GM18868 (cell line): ENCODE data around the gene C3orf52.

Experiments used
- ATAC-seq: cut with Tn5 transposase; IDR thresholded peaks from one replicate; pipeline ENCODE4 v1.9.1; 2021; ENCODE audit warnings: mild to moderate bottlenecking, moderate library complexity; ENCODE audit not compliant: unreplicated experiment

The C3orf52 gene

DNA sequence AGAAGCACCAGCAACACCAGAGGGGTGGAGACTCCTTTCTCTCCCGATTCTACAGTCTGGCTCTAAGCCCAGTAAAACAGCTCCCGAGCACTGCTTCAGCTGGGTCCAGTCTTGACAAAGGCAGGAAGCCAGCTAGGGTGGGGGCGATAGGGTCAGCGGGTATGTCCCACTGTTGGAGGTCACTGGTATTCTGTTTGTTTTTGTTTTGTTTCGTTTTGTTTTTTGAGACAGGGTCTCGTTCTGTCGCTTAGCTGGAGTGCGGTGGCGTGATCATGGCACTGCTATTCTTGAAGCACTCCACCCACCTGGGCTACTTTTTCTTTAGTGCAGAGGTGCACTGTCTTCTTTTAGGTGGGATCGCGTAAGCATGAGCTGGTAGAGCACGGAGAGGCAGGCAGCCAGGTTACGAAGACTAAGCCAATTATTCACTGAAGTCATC, 30.6 kb downstream of the C3orf52 start:
- ATAC-seq: no peak

DNA sequence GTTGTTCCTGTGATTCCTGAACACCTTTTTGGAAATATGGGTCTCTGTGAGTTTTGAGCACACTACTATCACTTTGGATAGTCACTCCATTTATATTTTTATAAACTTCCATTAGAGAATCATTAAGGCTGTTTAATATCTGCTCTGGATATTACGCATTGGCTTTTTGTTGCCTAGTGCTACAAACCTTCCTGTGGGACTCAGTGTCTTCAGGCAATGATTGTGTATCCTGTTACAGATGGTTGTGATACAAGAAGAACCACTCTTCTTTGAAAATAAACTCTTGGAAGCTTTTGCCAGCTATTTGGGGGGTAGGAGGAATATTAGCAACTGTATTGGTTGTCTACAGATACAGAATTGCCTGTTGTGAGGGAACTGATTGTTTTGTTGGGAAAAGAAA, 31.2 kb downstream of the C3orf52 start:
- ATAC-seq: no peak

DNA sequence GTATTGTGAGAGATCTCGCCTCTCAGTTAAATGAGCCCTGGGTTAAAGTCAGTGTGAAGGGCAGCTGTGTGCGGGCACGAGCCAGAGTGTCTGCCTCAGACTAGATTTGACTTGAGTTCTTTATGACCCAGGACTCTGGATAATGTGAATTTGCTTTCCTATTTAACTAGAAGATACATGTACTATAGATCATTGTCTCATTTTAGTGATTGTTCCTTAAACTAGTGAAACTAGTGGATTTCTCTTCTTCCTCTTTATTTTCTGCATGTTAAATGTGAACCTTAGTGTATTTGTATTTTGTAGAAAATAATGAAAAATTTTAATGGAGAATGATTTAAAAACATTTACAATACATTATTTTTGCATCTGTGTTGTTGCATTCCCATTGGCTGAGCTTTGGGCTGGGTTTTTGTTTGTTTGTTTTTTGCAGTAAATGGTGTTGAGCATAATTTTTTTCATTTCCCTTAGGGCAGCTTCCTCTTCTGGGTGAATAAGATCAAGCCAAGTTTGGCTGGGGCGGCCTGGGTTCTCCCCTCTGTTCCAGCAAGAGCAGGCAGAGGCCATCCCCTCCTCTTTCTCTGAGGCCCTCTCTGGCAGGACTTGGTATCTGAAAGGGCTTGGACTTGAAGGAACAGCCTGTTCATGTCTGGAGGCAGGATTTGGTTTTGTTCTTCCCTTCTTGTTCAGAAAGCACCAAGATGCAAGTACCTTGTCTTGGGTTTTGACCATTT, 31.8 kb downstream of the C3orf52 start:
- peak; percentile 26 for ATAC-seq

DNA sequence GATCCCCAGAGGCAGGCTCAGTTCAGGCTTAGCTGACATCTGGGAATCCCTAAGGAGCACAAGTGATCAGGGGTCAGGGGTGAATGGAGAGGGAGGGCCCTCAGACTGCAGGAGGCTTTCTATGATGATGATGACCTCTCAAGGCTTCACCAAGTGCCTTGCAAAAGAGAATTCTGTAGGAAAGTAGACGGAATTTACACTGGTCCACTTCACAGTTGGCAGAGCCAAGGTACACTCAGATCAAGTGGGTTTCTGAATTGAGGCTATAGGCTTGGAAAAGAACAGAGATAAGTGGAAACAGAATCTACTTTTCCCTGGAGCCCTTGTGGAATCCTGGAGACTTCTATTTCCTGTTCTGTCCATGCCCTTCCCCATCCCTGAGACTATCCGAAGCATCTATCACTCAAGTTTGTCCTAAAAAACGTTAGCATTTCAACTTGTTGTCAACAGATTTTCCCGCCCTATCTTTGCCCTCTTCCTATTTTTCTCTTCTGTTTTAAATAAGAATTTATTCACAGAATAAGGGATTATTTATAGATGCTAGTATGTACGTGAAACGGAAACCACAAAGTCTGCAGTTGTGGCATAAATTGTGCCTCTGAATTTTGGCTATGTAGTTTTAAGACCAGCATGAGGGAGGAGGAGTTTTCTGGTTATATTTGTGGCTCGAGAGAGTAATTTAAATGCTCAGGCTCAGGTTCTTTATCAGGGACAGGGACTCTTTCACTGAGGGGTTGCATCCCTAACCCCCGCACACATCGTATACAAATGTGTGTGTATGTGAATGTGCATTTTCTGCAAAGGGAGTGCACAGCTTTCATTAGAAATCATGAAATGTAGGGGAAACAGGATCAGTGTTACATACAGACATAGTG, 34.0 kb downstream of the C3orf52 start:
- ATAC-seq: no peak

DNA sequence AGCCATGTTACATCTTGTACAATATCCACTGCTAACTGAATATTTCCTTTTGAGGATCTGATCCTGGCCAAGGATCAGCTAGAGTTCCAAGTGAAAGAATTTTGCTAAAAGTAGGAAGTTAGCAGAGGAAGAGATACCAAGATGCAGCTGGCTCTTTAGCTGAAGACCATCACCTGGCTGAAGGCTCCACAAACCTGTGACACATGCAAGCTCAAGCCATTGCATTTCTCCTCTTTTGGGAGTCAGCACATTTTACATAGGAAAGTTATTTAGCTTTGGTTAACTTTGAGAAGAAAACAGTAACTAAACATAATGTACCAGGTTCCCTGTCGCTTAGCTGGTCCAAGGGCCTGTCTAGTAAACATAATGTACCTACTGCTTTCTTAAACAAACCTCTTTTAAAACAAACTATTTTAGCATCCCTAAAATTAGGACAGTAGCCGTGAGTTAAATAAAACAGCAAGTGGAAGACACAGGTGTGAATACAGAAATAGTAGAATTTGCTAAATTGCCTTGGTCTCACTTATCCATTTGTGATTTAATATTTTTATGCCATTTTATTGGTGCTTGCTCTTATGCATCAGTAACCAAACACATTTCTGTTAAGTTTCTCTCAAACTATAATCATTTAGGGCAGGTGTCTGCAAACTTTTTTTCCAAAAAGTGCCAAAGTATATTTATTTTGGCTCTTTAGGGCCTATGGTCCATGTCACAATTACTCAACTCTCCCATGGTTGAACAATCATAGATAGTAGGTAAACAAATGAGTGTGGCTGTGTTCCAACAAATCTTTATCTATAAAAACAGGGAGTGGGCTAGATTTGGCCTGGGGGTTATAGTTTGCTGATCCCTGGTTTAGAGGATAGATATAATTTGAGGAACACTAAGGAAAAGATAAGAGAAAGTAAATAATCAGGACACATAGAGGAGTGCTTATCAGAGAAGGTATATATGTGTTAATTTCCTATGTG, 35.7 kb downstream of the C3orf52 start:
- no peak for ATAC-seq

DNA sequence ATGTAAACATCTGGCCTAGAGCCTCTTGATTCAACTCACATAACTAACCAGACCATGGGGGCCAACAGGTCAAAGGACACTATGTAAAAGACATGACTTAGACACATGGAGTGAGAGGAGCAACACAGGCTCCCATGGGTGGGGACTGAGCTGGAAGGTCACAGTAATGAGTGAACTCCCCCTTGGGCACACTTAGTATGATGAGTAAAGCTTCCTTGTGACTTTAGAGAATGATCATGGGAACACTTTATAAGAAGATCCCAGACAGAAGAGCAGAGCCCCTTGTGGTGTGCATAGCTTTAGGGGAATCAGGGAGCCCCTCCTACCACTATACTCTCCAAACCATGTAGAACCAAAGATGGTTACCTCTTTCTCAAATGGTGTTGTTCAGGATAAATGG, 36.7 kb downstream of the C3orf52 start:
- no peak for ATAC-seq

DNA sequence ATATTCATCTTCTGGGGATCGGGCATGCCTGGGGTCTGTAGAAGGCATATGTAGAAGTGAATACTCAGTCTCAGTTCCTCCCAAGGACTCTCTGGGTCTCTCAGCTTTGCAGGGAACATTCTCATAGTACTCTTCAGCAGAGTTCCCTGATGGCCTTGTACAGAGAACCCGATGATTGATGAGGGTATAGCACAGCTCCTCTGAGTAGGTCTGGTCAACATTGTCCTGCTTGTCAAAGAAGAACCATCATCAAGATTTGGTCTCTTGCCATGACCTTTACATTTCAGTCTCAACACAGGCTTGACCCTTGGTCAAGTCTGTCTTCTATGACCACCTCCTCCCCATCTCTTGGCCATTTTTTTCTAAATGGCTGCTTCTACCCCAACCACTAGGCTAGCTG, 37.4 kb downstream of the C3orf52 start:
- peak; percentile 64 for ATAC-seq

DNA sequence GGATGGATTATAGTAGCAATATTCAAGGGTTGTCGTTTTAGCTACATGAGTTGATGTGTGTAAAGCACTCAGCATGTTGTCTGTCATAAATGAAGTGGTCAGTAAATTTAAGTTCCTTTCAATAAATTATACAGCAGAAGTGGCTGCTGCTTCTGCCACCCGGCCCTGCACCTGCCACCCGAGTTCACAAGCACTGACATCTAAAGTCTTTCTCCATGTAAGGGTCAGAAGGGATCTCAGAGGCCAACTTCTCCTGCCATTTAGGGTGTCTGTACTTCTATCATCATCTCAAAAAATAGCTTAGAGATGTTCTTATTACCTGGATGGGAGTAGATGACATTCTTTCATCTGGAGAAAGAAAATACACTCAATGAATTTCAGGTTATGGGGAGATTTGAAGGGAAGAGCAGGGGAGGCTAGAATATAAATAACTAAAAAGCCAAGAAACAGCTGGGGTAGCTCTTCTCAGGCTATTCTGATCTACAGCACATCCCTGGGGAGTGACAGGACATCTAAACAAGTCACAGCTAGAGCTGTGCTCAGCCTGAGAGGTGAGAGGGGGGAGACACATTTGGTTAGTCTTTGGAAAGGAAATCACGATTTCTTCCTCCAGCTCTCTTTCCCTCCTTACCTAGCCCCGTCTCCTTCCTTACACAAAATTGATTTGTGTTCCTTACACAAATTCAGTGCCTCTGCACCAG, 38.9 kb downstream of the C3orf52 start:
- ATAC-seq: no peak

DNA sequence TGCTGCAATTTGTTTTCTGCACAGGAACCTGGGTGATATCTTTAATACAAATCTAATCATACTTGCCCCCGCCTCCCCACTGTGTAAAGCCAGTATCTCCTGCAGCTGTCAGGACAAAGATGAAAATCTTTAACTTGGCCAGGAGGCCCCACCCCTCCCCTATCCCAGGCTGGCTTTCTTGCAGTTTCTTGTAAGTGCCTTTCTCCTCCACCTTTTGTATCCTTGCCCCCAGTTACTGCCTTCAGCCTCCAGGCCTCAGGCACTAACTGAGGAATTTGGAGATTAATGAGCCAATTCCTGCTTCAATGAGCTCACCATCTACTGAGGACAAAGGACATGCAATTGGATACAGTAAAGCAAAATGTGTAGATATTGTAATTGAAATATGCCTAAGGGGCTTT, 40.3 kb downstream of the C3orf52 start:
- no peak for ATAC-seq

DNA sequence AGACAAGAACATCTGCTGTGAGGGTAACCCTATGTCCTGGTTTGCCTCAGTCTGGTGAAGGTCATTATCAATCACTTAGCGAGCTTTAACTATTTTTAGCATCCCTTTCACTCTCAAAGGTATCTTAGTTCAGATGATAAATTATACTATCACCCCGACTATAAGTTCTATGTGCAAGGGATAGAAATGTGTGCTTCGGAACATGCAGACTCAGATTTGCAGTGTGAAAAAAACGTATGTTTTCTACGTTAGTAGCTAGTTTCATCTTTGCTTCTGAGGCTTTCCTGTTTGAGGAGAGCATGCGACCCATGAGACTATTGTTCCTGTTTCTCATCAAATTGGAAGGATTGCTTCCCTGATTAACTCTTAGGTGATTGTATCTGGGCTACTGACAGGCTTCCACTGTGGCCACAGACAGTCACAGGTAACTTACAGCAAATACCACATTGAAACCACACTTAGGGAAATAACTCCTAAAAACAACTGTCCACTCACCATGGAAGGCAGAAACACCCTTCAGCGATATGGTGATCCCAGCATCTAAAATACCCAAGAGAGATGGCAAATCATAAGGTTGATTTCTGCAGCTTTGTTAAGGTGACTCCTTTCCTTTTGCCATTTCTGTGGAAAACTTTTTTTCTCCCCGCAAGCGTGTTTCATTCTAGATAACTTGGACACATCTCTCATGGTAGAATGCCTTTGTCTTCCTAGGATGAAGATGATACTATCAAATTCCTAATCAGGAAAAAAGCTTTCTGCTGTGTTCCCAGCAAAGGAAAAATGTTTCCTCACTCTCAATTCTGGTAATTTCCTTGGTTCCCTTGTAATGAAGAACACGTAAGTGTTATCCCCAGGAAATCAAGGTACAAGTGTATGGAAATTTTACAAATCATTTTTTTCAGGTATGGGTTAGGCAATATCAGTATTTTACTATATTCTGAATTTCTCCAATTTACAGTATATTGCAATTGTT, 41.6 kb downstream of the C3orf52 start:
- no peak for ATAC-seq

DNA sequence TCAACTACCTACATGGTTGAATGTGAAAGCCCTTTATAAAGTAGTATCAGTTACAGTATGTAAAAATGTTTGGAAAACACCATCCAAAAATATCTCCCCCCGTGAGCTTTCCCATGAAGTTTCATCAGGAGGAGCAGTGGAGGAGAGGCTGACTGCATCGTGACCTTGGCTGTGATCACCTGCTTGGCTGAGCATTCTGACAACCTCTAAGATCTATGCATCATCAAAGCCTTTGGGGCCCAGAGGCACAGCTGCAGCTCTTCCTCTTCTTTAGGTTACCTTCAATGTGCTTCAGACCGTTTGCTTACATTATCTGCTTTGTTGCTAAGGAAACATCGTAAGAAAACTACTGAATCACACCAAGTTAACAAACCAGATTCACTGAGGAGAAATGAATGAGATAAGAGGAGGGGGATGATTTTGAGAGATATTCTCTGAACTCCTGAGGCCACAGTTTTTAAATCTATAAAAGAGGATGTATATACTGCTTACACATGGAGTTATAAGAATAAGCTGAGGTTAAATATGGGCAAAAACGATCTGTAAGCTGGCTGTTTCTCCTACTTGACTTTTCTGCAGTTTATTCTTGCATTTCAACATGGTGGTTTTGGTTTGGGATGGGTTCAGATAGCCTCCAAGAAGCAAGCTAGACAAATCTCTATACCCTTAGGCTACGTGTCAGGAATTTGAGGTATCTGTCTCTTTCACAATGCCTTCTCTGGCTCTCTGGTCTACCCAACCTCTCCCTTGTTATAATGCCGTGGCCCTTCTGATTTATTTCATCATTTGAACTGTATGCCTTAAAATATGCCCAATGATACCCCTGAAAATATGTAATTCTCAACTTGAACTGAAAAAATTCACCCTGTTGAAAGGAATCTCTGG, 42.9 kb downstream of the C3orf52 start:
- peak; percentile 53 for ATAC-seq

DNA sequence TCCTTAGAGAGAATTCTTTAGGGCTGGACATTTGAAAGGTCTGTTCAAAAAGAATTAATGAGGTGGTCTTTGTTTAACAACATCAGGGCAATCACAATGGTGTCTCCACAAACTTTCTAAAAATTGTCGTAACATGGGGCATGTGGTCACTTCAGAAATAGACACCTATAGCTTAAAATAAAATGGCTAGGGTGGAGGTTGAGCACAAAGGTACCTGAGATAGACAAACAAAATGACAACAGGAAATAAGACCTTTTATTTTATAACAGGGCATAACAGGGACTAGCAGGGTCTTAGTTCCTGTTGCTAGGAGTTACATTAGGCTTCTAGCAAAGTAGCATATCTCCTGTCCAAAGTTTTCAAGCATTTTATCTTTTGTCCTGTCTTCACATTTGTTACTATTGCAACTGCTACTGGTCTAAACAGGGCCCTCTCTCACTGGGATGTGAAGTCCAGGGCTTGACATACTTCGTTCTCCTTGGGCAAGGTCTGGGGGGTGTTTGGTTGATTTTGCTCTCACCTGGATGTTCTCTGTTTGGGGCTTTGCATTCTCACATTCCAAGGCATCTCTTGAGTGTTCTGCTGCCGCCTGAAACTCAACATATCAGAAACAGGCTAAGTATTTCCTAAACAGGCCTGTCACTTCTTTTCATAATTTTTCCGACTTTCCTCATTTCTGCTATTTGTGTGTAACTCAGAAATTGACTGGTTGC, 43.9 kb downstream of the C3orf52 start:
- no peak for ATAC-seq

DNA sequence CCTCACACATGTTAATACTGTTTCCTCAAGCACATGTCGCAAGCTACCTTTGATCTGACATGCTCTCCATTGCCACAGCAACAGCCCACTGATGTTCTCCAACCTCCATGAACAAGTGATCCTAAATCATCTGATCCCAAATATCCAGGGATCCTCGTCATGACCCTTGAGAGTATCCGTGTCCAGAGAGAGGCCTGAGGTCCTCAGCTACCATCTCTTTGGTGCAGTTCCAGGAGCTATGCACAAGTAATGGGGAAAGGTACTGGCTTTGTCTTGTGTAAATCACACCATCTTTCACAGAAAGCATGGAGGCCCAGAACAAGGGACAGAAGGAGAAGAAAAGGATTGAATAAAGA, 44.4 kb downstream of the C3orf52 start:
- no peak for ATAC-seq

DNA sequence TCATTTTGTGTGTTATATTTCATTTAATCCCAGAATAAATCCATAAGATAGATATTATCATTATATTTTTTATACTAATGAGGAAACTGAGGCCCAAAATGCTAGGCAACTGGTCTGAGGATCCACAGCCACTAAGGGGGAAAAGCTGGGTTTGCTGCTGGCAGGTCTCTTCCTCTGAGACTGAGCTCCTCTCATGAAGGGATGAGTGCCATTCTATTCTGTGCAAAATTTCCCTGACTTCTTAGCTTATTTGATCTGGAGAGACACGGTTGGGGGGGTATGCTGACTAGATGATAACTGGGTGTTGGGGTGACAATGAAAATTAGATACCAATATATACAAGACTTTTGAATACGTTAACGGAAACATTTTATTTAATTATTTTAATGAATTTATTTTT, 44.9 kb downstream of the C3orf52 start:
- no peak for ATAC-seq

DNA sequence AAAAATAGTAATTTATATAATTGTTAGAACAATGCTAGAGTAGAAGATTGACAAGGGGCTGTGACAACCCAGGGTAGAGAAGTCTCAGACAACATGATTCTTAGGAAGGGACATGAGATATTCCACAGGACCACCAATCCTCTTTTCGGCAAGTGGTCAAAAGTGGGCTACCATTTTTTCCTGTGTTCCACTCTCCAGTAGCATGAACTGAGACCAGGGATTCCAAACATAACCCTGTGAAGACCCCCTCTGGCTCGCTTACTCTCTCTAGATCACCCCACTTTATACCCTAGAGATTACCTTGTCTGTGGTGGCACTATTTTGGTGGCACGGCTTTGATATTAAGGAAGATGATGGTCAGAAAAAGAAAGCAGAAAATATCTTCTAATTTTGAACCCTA, 45.9 kb downstream of the C3orf52 start:
- no peak for ATAC-seq

DNA sequence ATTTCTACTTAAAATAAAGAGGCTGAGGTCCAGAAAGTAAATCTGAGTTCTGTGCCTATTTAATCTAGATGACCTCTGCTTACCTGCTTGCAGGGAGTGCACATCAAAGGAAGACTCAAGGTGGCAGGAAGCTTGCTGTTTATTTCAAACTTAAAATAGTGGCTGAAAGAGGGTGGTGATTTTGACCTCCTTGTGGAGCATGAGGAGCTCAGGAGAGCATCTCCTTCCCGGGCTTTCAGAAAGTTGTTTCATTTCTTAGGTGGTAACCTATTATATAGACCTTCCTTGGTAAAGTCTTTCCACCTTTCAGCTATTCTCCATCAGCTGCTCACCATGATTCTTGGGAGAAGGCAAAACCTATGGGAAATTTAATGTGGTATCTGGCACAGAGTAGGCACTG, 46.4 kb downstream of the C3orf52 start:
- ATAC-seq: no peak

DNA sequence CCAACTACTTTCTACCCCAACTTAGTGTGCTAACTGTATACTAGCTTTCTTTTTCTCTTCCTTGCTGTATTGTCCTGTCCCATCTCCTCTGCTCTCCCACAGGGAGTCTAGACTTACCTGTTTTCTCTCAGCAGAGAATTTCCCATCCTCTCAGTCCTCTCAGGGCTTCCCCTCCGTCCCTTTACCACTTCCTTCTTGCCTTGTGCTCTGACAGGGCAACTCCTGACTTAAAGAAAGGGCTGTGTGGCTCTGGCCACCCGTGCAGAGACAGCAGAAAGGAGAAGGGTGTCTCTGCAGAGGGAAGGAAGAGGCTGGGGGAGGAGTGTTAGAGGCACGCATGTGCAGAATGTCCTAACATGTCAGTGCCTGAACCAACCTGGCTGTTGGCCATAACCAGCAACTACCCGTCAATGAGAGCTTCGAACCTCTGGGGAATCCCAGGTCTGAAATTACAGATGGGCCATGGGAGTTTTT, 46.8 kb downstream of the C3orf52 start, which contains the start of gene GCSAM:
GCSAM (minus strand) TSS at position 274 of the 474 bp plus-strand sequence; CDS start at position 146, 128 bp downstream.
- ATAC-seq: peak; percentile 68
